GM08714 (cell line): ENCODE data around the gene TM7SF2.
A peak's percentile ranks its signal among the peaks of the same experiment; 100 is the strongest.

Experiments
- H3K4me3 ChIP-seq: fragments of 200-500 bp; sonication (Bioruptor generic); 2 replicates; pipeline ENCODE4 v1.5.1; 2014; ENCODE audit warnings: mild to moderate bottlenecking, low read length, inconsistent platforms
- ZNF274 ChIP-seq: IDR thresholded peaks from 2 replicates; pipeline ENCODE4 v1.6.1; 2012; ENCODE audit warnings: mild to moderate bottlenecking, low read depth, low read length

TM7SF2 gene

DNA sequence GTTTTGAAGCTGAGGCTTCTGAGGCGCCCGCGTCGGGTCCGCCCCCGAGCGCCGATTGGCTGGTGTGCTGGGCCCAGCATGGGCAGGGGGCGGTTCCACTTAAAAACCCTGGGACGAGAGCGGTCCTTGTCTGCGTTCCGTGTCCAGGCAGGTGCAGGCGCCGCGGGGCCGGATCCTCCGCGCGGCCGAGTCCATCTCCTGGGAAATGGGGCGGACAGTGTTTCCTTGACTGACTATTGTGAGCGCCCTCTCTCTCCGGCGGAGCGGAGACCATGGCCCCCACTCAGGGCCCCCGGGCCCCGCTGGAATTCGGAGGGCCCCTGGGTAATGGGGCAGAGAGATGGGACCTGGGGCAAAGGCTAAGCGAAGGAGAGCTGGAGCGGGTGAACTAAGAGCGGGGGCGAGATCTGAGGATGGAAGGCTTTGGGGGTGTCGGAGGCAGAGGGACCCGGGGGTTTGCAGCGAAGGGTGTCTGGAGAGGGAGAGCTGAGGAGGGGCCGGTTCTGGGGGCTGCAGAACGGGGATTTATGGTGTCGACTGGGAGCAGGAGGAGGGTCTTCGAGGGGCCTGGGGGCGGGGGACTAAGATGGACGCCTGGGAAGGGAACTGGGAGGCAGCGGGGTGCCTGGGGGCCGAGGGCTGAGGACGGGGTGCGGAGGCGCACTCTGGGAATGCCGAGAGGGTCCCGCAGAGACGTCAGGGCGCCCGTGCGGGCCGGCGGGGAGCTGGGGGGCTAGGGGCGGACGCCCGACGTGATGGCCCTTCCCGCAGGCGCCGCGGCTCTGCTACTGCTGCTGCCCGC is at the start of gene TM7SF2:
Gene TM7SF2, plus strand, starts transcription at position 129 of the 802 bp plus-strand sequence. Its CDS starts 144 bp downstream, at position 273.
- peak within 1 kb of the TSS; percentile 76 for H3K4me3 ChIP-seq
- no peak for TF ChIP-seq ZNF274

DNA sequence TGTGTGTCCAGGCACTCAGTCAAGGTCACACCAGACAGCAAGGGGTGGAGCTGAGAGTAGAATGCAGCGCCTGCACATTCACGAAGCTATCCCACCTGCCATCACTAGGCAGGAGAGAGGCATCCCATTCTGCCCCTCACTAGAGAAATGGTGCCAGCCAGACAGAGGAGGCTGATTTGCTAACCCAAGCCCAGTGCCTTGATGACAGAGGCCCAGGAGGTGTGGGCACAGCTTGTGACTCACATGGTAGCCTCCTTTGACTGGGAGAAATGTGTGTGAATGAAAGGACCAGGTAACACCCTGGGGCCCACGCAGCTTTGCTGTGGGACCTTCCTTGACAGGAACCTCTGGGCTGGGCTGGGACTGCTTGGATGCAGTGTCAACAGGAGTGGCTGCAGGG is 48.1 kb upstream of the TM7SF2 start:
- TF ChIP-seq ZNF274: no peak
- H3K4me3 ChIP-seq: no peak overlapping the region

DNA sequence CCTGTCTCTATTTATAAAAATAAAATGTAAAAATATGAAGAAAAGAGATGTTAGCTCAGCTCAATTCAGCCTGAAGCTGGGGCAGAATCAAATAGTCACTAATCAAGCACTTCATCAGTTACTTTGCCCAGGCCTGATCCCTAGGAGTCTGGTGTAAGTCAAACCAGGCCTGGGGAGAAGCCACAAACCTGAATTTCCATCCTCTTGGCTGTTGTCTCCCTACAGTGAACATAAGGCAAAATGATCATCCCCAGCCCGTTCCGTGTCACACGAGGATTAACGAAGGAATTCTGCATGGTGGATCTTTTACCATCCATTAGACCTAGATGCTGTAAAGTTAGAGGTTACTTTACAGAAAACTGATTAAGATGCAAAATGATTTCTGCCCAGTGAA is 46.8 kb upstream of the TM7SF2 start:
- H3K4me3 ChIP-seq: no peak overlapping the region
- TF ChIP-seq ZNF274: no peak

DNA sequence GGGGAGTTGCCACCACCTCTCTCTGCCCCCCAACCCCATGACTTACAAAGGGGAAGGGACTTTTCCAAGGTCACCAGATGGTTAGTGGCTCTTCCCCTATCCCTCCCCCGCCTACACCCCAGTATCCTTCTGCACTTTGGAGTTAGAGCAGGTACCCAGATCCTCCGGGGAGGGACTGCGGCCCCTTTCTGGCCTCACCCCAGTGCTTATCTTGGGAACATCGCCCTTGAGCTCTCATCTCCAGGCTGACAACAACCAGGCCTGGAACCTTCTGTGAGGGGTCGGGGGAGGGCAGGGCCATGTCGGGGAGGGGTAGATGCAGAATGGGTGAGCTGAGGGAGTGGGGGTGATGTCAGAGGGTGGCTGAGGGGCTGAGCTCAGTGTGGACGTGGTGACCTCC is 45.8 kb upstream of the TM7SF2 start:
- no peak overlapping the region for H3K4me3 ChIP-seq
- TF ChIP-seq ZNF274: no peak

DNA sequence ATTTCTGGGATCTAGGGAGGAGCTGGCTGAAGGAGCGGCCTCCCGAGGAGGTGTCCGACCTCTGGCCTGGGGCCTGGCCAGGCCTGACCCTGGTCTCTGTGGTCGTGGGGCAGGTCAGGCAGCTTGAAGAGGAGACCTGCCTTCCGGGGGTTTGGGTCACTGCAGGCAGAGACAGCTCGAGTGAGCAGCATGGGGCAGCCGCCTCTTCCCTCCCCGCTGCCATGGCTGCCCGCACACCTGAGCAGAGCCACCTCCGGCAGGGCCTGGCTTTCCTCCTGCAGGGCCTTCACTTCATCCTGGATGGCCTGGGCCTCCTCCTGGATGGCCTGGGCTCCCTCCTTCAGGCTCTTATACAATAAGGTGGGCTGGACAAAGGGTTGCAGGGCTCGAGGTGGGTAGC is 45.4 kb upstream of the TM7SF2 start:
- TF ChIP-seq ZNF274: no peak
- no peak overlapping the region for H3K4me3 ChIP-seq

DNA sequence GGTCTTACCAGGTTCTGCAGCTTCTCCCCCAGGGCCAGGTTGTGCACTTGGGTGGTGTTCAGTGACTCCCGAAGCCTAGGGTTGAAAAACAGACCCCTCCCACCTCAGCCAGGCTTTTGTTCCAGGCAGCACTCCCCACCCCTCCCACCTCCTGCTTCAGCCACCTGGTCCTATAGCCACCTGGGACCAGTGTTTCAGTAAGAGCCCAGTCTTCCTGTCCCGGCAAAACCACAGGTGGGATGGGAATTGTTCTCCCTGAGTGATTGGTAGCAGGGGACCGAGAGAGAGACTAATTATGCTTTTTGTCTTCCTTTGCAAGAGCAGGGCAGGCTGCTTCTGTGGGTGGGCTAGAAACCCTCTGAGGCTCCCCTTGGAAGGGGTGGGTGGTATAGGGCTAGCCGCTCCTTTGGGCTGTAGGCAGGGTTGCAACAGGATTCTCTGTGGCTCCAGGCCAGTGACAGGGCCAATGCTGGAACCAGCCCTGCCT is 44.8 kb upstream of the TM7SF2 start:
- no peak overlapping the region for H3K4me3 ChIP-seq
- no peak for TF ChIP-seq ZNF274

DNA sequence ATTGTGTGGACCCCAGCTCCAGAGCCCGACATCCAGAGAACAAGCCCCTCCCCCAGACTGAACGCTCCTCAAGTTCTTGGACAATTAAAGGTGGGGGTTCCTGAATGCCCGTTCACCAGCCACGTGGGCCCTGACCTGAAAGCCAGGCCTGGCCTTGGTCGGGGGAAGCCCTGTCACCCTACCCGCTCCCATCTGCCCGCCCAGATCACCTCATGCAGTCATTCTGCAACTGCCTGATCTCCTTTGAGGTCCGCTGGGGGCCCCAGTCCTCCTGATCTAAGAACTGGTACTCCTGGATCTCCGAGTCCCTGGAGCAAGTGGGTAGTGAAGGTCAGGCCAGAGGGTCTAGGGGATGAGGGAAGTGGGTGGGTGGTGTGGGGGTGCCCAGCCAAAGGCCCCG is 44.2 kb upstream of the TM7SF2 start:
- no peak overlapping the region for H3K4me3 ChIP-seq
- no peak for TF ChIP-seq ZNF274

DNA sequence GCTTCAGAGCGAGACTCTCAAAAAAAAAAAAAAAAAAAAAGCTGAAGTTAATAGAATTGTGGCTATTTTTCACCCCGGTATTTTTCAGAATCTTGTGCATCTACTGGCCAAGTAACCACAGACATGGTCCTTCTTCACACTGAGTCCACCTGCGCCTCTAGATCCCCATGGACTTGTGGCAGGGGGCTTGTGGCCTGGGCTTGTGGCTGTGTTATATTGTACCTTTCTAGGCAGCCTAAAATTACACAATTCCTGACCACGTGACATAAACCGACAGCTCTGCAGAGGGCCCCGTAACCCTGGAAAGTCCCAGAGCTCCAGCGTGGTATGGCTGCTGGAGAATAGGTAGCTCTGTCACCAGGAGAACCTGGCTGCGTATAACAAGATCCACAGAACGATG is 42.5 kb upstream of the TM7SF2 start:
- no peak overlapping the region for H3K4me3 ChIP-seq
- no peak for TF ChIP-seq ZNF274

DNA sequence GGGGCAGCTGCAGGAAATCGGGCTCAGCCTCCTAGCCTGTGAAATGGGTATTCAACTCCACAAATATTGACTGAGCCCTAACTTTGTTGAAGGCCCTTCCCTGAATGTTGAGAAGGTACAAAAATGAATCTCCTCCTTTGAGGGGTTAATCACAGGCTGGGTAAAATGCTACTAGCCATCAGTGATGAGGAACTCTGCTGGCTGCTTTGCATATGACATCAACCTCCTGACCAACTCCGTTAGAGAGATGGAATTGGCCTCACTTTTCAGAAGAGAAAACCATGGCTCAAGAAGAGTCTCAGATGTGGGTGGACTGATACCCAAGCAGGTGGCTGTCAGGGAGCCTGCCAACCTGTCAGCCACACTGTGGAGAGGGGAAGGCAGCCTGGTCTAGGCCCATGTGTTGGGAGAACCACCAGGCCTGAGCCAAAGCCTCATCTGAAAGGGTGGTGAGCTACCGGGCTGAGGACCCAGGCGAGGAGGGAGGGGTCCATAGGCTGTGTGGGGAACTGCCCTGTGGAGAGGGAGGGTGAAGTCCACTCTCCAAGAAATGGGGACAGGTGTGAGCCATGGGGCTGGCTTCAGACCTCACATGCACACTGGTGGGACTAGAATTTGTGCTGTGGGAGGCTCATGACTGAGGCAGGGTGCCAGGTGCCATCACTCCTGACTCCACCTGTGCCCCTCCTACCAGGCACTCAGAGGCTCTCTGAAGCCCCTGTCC is 39.6 kb upstream of the TM7SF2 start:
- TF ChIP-seq ZNF274: no peak

DNA sequence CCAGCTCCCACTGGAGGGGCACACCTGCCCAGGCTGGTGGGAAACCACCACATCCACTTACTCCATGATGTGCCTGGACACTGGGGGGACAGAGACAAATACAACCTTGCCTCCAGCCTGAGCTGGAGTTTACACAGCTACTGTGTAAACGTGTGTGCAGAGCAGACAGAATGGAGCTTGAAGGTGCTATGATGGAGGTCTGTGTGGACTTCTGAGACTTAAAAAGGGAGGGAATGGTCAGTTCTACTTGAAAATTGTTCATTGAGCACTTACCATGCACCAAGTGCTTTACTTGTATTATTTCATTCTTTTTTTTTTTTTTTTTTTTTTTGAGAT is 39.1 kb upstream of the TM7SF2 start:
- no peak for TF ChIP-seq ZNF274

More for the DNA sequence above, 39.6 kb upstream of the TM7SF2 start:
- no peak overlapping the region for H3K4me3 ChIP-seq

DNA sequence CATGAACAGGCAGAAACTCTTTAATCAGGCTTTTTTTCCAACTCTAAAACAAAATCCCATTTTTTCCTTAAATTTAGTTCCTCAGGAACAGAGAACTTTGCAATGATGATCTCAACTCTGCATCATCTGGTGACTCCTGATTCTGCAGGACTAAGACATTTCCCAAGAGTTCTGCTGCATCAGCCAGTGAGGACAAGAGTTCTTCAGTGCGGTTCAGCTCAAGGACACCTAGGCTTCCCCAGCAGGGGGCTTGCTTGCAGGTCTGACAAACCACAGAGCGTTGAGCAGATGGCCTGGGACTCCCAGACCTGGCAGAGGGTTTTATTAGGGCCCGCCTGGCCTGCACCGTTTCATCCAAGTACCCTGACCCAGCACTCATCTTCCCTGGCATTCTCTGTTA is 34.2 kb upstream of the TM7SF2 start:
- no peak for TF ChIP-seq ZNF274
- H3K4me3 ChIP-seq: no peak overlapping the region

More for the DNA sequence above, 39.1 kb upstream of the TM7SF2 start:
- H3K4me3 ChIP-seq: no peak overlapping the region

DNA sequence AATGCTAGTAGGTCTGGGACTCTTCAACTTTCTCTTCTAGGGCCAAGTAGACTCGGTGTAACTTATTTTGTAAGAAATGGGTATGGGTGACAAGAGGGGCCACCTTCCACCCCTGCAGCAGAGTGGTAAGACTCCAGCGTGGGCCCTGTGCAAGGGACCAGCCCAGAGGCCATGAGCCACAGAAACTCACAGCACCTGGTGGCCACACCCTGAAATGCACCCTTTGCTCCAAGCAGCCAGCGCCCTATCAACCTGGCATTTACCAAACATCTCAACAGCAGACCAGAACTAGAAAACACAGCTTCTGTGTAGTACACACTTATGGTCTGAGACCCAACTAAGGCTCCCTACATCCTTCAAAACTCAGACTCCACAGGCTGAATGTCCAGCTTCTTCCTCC is 33.5 kb upstream of the TM7SF2 start:
- no peak overlapping the region for H3K4me3 ChIP-seq
- no peak for TF ChIP-seq ZNF274

DNA sequence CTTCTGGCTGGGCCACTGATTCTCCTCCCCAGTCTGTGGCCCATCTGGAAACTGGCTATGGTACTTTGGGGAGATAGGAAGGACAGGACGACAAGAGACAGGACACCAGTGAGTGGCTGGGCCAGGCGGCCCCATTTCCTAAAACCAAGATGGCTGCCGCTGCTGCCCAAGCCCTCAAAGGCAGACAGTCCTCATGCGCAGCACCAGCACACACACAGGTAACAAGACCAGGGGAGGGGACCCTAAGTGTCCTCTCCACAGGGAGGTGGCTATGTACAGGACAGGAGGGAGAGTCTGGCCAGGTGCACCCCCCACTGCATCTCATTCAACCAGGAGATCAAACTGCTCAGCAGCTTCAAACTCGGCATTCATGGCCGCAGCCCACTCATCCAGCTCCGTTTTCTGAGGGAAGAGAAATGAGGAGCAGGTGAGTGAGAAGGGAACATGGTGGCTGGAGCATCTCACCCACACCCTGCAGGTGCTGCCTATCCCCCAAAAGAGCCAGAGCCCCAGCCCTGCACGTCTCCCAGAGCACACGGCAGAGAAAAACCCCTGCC is 32.8 kb upstream of the TM7SF2 start:
- no peak overlapping the region for H3K4me3 ChIP-seq
- no peak for TF ChIP-seq ZNF274

DNA sequence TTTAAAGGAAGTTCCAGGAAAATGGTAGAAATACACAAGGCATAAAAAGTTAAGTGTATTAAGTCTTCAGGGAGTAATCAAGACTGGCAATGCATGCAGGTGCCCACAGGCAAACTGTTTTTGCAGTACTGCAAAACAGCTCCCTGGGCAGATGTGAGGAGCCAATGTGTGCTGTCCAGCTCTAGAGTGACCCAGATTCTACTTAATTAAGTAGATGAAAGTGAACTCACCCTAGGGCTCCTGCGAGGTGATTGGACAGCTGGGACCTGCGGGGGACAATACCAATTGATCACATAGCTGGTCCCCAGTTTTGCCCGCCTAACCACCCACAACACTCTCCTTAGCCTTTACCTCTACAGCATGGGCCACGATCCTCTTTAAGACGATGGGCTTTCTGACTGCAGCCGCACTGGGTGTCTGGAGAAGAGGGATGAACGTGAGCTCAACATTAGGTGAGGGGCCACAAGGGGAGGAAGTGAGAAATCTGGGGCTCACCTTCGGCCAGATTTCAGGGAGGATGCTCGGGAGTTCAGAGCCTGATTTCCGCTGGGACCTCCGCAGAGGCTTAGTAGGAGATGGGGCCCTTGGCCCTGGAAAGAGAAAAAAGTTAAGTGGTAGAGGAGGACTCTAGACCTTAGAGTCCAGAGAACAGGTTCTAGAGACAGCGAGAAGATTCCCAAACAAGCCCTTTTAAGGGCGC is 28.4 kb upstream of the TM7SF2 start:
- H3K4me3 ChIP-seq: peak overlapping the region; percentile 89
- no peak for TF ChIP-seq ZNF274
